GM12878 (cell line): ENCODE data around the gene PHF21B. TPM values are rescaled to one million over a fixed set of nuclear protein-coding genes. Genes with fewer than 3 reads are reported as not detected.

Experiments
- ATAC-seq: fragments of 200-7000 bp; cut with Tn5 transposase; 3 replicates; pipeline ENCODE4 v1.9.1; 2020; ENCODE audit warnings: mild to moderate bottlenecking, moderate library complexity
- BruUV-seq: library from RNA; stranded (reverse); fragments of 400-500 nt; replicated peaks from 2 replicates; lab custom pipeline; 2021; lab: Mats Ljungman, UMichigan
- CTCF ChIA-PET: fragments of 300-600 bp; sonication (Branson Sonifier 250); formaldehyde crosslinking; extraction: SDS; loops from one replicate; lab custom pipeline; 2021; ENCODE audit warnings: inconsistent platforms; lab: Yijun Ruan, JAX
- POLR2A ChIA-PET: fragments of 350-600 bp; formaldehyde crosslinking; extraction: SDS; loops from one replicate; lab custom pipeline; 2021; ENCODE audit warnings: inconsistent platforms; lab: Charles Lee
- RAD21 ChIA-PET: fragments of 300-600 bp; sonication (Branson Sonifier 250); formaldehyde crosslinking; loops from one replicate; lab custom pipeline; 2023; ENCODE audit warnings: antibody characterized with exemption; ENCODE audit not compliant: unreplicated experiment; lab: Charles Lee
- SMC1A ChIA-PET: fragments of 300-600 bp; sonication (Branson Sonifier 250); formaldehyde crosslinking; loops from one replicate; lab custom pipeline; 2023; ENCODE audit not compliant: unreplicated experiment, uncharacterized antibody; lab: Charles Lee
- DNase-seq: peaks from one replicate; pipeline ENCODE4 v3.0.0-alpha.2; 2011; ENCODE audit warnings: low read depth, low spot score
- FAIRE-seq: peaks from 3 replicates; lab custom pipeline; 2011; peaks lifted over from hg19 to GRCh38; lab: Jason Lieb, UNC
- H2AFZ ChIP-seq: 2 replicates; pipeline ENCODE4 v1.6.0; 2011; ENCODE audit warnings: low read depth, low read length, control low read depth; ENCODE audit not compliant: control insufficient read depth
- H3K27ac ChIP-seq: 2 replicates; pipeline ENCODE4 v1.5.1; 2011; ENCODE audit warnings: control low read depth; ENCODE audit not compliant: control insufficient read depth, insufficient read depth
- H3K27me3 ChIP-seq, 2 experiments: replicated peaks in 1 of 2; 2 replicates each; pipeline versions ENCODE4 v1.6.0 to v1.6.1; 2011; ENCODE audit warnings: low read length in 1 of 2; ENCODE audit not compliant: control insufficient read depth in 2 of 2, insufficient read depth in 2 of 2
- H3K36me3 ChIP-seq, 2 experiments: 2 replicates each; pipeline ENCODE4 v1.5.1; 2011; ENCODE audit warnings: low read length in 1 of 2; ENCODE audit not compliant: control insufficient read depth in 2 of 2, insufficient read depth in 2 of 2
- H3K4me1 ChIP-seq: 2 replicates; pipeline ENCODE4 v1.6.1; 2011; ENCODE audit warnings: mild to moderate bottlenecking, low read length, moderate library complexity, mixed read lengths; ENCODE audit not compliant: control insufficient read depth, insufficient read depth
- H3K4me2 ChIP-seq: 2 replicates; pipeline ENCODE4 v1.6.0; 2011; ENCODE audit warnings: control low read depth; ENCODE audit not compliant: control insufficient read depth, insufficient read depth
- H3K4me3 ChIP-seq: fragments of 200-600 bp; sonication (generic); 2 replicates; pipeline ENCODE4 v1.5.1; 2016
- H3K79me2 ChIP-seq: 2 replicates; pipeline ENCODE4 v1.6.0; 2011; ENCODE audit warnings: low read length; ENCODE audit not compliant: control insufficient read depth, insufficient read depth
- H3K9ac ChIP-seq: 2 replicates; pipeline ENCODE4 v1.8.0; 2011; ENCODE audit warnings: low read length, control low read depth, mixed read lengths; ENCODE audit not compliant: control insufficient read depth, insufficient read depth
- H3K9me3 ChIP-seq: replicated peaks from 3 replicates; pipeline ENCODE4 v1.5.1; 2011; ENCODE audit warnings: mild to moderate bottlenecking, low read length; ENCODE audit not compliant: control insufficient read depth, insufficient read depth
- H4K20me1 ChIP-seq: 2 replicates; pipeline ENCODE4 v1.6.0; 2011; ENCODE audit not compliant: control insufficient read depth, insufficient read depth
- CBX5 ChIP-seq: sonication (generic); IDR thresholded peaks from 2 replicates; pipeline ENCODE4 v1.6.1; 2016; ENCODE audit warnings: low read depth, moderate library complexity, mild to moderate bottlenecking, inconsistent platforms
- CHD1 ChIP-seq: IDR thresholded peaks from 2 replicates; pipeline ENCODE4 v1.6.1; 2012; ENCODE audit warnings: low read depth, low read length, improper control_type of control experiment
- CHD2 ChIP-seq: IDR thresholded peaks from 2 replicates; pipeline ENCODE4 v1.6.1; 2011; ENCODE audit warnings: low read depth, low read length, improper control_type of control experiment, borderline replicate concordance
- EED ChIP-seq: sonication (generic); IDR thresholded peaks from 2 replicates; pipeline ENCODE4 v1.6.1; 2016; ENCODE audit warnings: antibody characterized with exemption, low read depth
- MTA2 ChIP-seq: fragments of 450-650 bp; IDR thresholded peaks from 2 replicates; pipeline ENCODE4 v1.6.1; 2016; ENCODE audit warnings: low read depth, mild to moderate bottlenecking, moderate library complexity
- SP1 ChIP-seq: IDR thresholded peaks from one replicate; pipeline ENCODE4 v1.6.1; 2011; ENCODE audit warnings: low read depth, low read length
- SUZ12 ChIP-seq: fragments of 200-600 bp; sonication (generic); IDR thresholded peaks from one replicate; pipeline ENCODE4 v1.6.1; 2018; ENCODE audit warnings: antibody characterized with exemption, mild to moderate bottlenecking; ENCODE audit not compliant: unreplicated experiment
- ZNF384 ChIP-seq: IDR thresholded peaks from 2 replicates; pipeline ENCODE4 v1.6.1; 2012; ENCODE audit warnings: low read depth, mild to moderate bottlenecking, low read length, improper control_type of control experiment, borderline replicate concordance
- ZSCAN29 ChIP-seq: fragments of 450-650 bp; IDR thresholded peaks from 2 replicates; pipeline ENCODE4 v1.6.1; 2017; ENCODE audit warnings: mild to moderate bottlenecking, moderate library complexity
- WGBS: methylation state at CpG from one replicate; pipeline ENCODE4 v1.1.6; 2016; ENCODE audit warnings: low lambda C conversion rate; ENCODE audit not compliant: insufficient replicate concordance, insufficient coverage; ENCODE audit errors: missing lambda C conversion rate; 5-methylcytosine and 5-hydroxymethylcytosine counted together
- in situ Hi-C: fragments of 300-500 bp; cut with MboI; formaldehyde crosslinking; loops from 9 replicates; pipeline ENCODE4 v1.14.3; 2018; ENCODE audit warnings: mixed read lengths
- intact Hi-C: fragments of 100-400 bp; cut with micrococcal nuclease; formaldehyde crosslinking; loops from one replicate; pipeline ENCODE4 v1.14.2; 2022; ENCODE audit not compliant: unreplicated experiment
- polyA plus RNA-seq, 11 experiments: library from polyadenylated mRNA; depleted of rRNA in 4 of 11; unstranded in 6 of 11; stranded (reverse) in 5 of 11; fragments of >200 nt; fragmentation: Nextera tagmentation in 4 of 11; fragmentation: Illumina TruSeq in 1 of 11; extraction: Ambion mirVana in 4 of 11; extraction: Trizol in 1 of 11; gene quantifications; 1 replicate in 1 of 11; 2 replicates in 10 of 11; pipeline versions ENCODE4 v1.2.1 to v1.2.3, GENCODE V29; 2011 to 2016; ENCODE audit warnings: inconsistent platforms in 2 of 11, missing spikeins in 2 of 11, low read depth in 1 of 11
- total RNA-seq, 4 experiments: library from RNA; depleted of rRNA in 3 of 4; stranded (reverse); fragments of >200 nt in 3 of 4; fragmentation: Illumina TruSeq in 1 of 4; extraction: Trizol in 1 of 4; gene quantifications; 2 replicates each; pipeline versions ENCODE4 v1.2.1 to v1.2.3, GENCODE V29; 2013 to 2021
- TF ChIP-seq, protein P1 (sequence below): fragments of 150-350 bp; IDR thresholded peaks from 2 replicates; pipeline ENCODE4 v1.6.1; 2016; ENCODE audit warnings: low read depth, low read length

PHF21B gene
- total and polyA plus RNA-seq, 10 of the 15 experiments (the other 5 are each of a cell fraction or from before 2014, with no cell fraction given) = 0.03 to 0.35 TPM; not detected in 8

DNA sequence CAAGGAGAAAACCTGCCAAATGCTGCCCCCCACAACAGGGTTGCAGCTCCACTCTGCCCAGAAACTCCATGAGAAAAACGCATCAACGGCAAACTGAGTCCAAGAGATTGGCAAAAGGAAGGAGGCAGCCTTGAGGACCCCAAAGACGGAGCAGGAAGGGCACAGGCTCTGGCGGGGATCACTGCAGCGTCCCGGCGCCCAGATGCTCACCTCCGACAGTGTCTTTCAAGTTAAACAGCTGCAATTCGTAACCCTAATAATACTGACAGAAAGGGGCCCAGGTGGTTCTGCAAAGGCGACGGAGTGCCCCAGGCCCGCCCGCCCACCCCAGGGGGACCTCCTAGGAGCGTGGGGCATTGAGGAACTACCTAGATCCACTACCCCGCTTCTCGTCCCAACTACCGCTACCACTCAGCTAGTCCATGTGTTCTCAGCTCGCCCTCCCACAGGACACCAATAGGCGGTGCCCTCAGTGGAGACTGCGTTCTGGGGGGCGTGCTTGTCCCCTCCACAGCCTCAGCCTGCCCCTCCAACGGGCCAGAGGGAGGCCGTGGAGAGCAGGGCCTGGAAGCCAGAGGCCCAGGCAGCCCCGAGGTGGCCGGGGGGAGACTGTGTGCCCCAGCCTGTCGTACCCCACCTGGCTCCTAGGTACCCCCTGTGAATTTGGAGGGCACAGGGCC lies 127.4 kb downstream of the PHF21B start:
- Histone ChIP-seq H3K4me1 (no peaks in the 10 kb centered on the region), H3K4me3 (no peak overlapping the region), H3K36me3 (no peaks in the 10 kb centered on the region), H3K9me3 (no peaks in the 10 kb centered on the region; the same call in 2 of the 3 replicates), H3K27ac (no peak overlapping the region), H3K9ac (no peak overlapping the region), H3K79me2 (no peaks in the 10 kb centered on the region), H4K20me1 (no peaks in the 10 kb centered on the region), H3K4me2 (no peak overlapping the region), H3K27me3 (no peaks in the 10 kb centered on the region), H2AFZ (no peak overlapping the region)
- SMC1A ChIA-PET = no interaction called here
- 52% methylated on average over 24 of the region's 26 CpGs for WGBS
- ATAC-seq (no peak), DNase-seq (no peak), FAIRE-seq (no peak)
- RAD21 ChIA-PET = no interaction called here
- TF ChIP-seq ZSCAN29 (no peak), CHD1 (no peak), MTA2 (no peak), ZNF384 (no peak), CBX5 (no peak), CHD2 (no peak), SP1 (no peak), EED (no peak), SUZ12 (no peak)
- TF ChIP-seq, protein P1, sequence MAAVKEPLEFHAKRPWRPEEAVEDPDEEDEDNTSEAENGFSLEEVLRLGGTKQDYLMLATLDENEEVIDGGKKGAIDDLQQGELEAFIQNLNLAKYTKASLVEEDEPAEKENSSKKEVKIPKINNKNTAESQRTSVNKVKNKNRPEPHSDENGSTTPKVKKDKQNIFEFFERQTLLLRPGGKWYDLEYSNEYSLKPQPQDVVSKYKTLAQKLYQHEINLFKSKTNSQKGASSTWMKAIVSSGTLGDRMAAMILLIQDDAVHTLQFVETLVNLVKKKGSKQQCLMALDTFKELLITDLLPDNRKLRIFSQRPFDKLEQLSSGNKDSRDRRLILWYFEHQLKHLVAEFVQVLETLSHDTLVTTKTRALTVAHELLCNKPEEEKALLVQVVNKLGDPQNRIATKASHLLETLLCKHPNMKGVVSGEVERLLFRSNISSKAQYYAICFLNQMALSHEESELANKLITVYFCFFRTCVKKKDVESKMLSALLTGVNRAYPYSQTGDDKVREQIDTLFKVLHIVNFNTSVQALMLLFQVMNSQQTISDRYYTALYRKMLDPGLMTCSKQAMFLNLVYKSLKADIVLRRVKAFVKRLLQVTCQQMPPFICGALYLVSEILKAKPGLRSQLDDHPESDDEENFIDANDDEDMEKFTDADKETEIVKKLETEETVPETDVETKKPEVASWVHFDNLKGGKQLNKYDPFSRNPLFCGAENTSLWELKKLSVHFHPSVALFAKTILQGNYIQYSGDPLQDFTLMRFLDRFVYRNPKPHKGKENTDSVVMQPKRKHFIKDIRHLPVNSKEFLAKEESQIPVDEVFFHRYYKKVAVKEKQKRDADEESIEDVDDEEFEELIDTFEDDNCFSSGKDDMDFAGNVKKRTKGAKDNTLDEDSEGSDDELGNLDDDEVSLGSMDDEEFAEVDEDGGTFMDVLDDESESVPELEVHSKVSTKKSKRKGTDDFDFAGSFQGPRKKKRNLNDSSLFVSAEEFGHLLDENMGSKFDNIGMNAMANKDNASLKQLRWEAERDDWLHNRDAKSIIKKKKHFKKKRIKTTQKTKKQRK = no peak
- in situ Hi-C loops = loop anchor here (25.0 kb wide), 1 partner anchor 520 kb away; no protein-coding TSS in a partner anchor
- intact Hi-C loops = no loop called here
- CTCF ChIA-PET = no interaction called here
- no TSS peak for BruUV-seq
- POLR2A ChIA-PET = no interaction called here
